ENCODE results near the gene SUGP2.

DNA sequence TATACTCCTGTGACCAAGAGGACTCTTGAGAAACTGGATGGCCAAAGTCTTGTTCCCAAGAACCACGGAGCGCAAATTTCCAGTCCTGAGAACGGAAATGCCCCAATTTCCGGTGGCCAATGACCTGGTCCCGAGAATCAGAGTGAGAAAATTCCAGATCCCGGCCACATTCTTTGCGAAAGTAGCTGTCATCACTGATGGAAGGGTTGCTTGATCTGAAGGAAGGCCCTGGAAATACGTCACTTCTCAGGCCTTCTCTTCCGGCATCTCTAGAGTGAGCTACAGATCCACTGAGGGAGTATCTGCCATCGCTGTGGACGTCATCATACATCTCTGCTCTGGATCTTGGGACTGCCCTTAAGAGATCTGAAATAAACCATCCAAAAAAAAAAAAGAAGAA lies 7.5 kb downstream of the SUGP2 start:
- TF ChIP-seq ESRRA (CRISPR knock-in tag; IDR thresholded peaks at IDR 0.05; ENCODE audit: low read depth) (no peak), RAD21 (CRISPR knock-in tag; IDR thresholded peaks at IDR 0.05) (no peak), ZBTB8A (CRISPR knock-in tag; IDR thresholded peaks at IDR 0.05; ENCODE audit: borderline replicate concordance, low read depth) (no peak), MAFK (conservative IDR thresholded peaks at IDR 0.05 in 1 of 2, IDR thresholded peaks at IDR 0.05 in 1 of 2; ENCODE audit: low read length in 2 of 2) (no peak), ZNF615 (CRISPR knock-in tag; IDR thresholded peaks at IDR 0.05; ENCODE audit: borderline replicate concordance) (no peak), ZNF878 (CRISPR knock-in tag; IDR thresholded peaks at IDR 0.05) (no peak), ZNF136 (CRISPR knock-in tag; IDR thresholded peaks at IDR 0.05; ENCODE audit: low read depth) (no peak)
- TF ChIP-seq, protein P1, sequence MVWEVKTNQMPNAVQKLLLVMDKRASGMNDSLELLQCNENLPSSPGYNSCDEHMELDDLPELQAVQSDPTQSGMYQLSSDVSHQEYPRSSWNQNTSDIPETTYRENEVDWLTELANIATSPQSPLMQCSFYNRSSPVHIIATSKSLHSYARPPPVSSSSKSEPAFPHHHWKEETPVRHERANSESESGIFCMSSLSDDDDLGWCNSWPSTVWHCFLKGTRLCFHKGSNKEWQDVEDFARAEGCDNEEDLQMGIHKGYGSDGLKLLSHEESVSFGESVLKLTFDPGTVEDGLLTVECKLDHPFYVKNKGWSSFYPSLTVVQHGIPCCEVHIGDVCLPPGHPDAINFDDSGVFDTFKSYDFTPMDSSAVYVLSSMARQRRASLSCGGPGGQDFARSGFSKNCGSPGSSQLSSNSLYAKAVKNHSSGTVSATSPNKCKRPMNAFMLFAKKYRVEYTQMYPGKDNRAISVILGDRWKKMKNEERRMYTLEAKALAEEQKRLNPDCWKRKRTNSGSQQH (CRISPR knock-in tag; IDR thresholded peaks at IDR 0.05; ENCODE audit: low read depth), result no peak
- TF ChIP-seq, protein P2, sequence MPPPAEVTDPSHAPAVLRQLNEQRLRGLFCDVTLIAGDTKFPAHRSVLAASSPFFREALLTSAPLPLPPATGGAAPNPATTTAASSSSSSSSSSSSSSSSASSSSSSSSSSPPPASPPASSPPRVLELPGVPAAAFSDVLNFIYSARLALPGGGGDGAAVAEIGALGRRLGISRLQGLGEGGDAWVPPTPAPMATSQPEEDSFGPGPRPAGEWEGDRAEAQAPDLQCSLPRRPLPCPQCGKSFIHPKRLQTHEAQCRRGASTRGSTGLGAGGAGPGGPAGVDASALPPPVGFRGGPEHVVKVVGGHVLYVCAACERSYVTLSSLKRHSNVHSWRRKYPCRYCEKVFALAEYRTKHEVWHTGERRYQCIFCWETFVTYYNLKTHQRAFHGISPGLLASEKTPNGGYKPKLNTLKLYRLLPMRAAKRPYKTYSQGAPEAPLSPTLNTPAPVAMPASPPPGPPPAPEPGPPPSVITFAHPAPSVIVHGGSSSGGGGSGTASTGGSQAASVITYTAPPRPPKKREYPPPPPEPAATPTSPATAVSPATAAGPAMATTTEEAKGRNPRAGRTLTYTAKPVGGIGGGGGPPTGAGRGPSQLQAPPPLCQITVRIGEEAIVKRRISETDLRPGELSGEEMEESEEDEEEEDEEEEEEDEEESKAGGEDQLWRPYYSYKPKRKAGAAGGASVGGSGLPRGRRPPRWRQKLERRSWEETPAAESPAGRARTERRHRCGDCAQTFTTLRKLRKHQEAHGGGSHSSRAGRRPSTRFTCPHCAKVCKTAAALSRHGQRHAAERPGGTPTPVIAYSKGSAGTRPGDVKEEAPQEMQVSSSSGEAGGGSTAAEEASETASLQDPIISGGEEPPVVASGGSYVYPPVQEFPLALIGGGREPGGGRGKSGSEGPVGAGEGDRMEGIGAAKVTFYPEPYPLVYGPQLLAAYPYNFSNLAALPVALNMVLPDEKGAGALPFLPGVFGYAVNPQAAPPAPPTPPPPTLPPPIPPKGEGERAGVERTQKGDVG (CRISPR knock-in tag; IDR thresholded peaks at IDR 0.05; ENCODE audit: borderline replicate concordance), result no peak
